ENCODE data around the gene PHF23. TPM values are rescaled to one million over a fixed set of nuclear protein-coding genes. Genes with fewer than 3 reads are reported as not detected.
A peak's percentile ranks its signal among the peaks of the same experiment; 100 is the strongest.

PHF23 gene
- total and polyA plus RNA-seq, 9 of the 15 experiments (the other 6 are each of a cell fraction or from before 2014, with no cell fraction given), result 7.4 to 87.5 (median 33.7) TPM

GRCh38 chr17:7241783-7242716, 2.8 kb upstream of the PHF23 start, which contains the start of gene GABARAP (continued):
- TF ChIP-seq MTA3 (IDR thresholded peaks at IDR 0.05; ENCODE audit: borderline replicate concordance) (peak; percentile 74; the same call in 1 of the 2 replicates), JUND (IDR thresholded peaks at IDR 0.05; ENCODE audit: borderline replicate concordance, low read depth, low read length) (no peak), JUND (tag; IDR thresholded peaks at IDR 0.05; ENCODE audit: borderline replicate concordance, low read depth, low read length) (no peak; the same call in 2 of the 3 replicates), SMAD2 (IDR thresholded peaks at IDR 0.05; ENCODE audit: low read depth, low read length) (no peak), NFRKB (IDR thresholded peaks at IDR 0.05; ENCODE audit: low read depth) (peak; percentile 78), SETDB1 (IDR thresholded peaks at IDR 0.05; ENCODE audit: low read length) (no peak), PCBP2 (IDR thresholded peaks at IDR 0.05; ENCODE audit: low read depth, low read length, poor library complexity, severe bottlenecking) (no peak), MCM5 (IDR thresholded peaks at IDR 0.05; ENCODE audit: low read depth) (no peak), SREBF1 (IDR thresholded peaks at IDR 0.05; ENCODE audit: borderline replicate concordance, low read depth, low read length) (no peak), MAZ (CRISPR knock-in tag; conservative IDR thresholded peaks at IDR 0.05 in 1 of 2, IDR thresholded peaks at IDR 0.05 in 1 of 2) (peak; percentile 35 to 59; a peak in 3 of 4 replicates), ZNF76 (CRISPR knock-in tag; IDR thresholded peaks at IDR 0.05; ENCODE audit: borderline replicate concordance) (no peak), ZBTB33 (CRISPR knock-in tag; IDR thresholded peaks at IDR 0.05) (no peak), ELF4 (CRISPR knock-in tag; IDR thresholded peaks at IDR 0.05) (no peak)

Data from K562 (cell line).